Measurements from ENCODE around the gene RALGAPB.

The RALGAPB gene

GRCh38 chr20:38609815-38610214 is 137.2 kb downstream of the RALGAPB start:
- FAIRE-seq, result no peak
- no peak for TF ChIP-seq POLR2A (IDR thresholded peaks at IDR 0.05; ENCODE audit: low read depth, low read length)
- no peak for TF ChIP-seq POLR2AphosphoS5 (IDR thresholded peaks at IDR 0.05; ENCODE audit: low read depth, low read length)
- TF ChIP-seq TAF1 (IDR thresholded peaks at IDR 0.05; ENCODE audit: borderline replicate concordance, low read depth, low read length), result no peak
- no peak for DNase-seq (ENCODE audit: insufficient read length)

GRCh38 chr20:38610521-38610920 is 137.9 kb downstream of the RALGAPB start:
- DNase-seq (ENCODE audit: insufficient read length) (no peak), FAIRE-seq (no peak)
- TF ChIP-seq TAF1 (IDR thresholded peaks at IDR 0.05; ENCODE audit: borderline replicate concordance, low read depth, low read length) (no peak), POLR2AphosphoS5 (IDR thresholded peaks at IDR 0.05; ENCODE audit: low read depth, low read length) (no peak), POLR2A (IDR thresholded peaks at IDR 0.05; ENCODE audit: low read depth, low read length) (no peak)

GRCh38 chr20:38612751-38613515 is 140.3 kb downstream of the RALGAPB start:
- FAIRE-seq (no peak), DNase-seq (ENCODE audit: insufficient read length) (no peak)
- TF ChIP-seq TAF1 (IDR thresholded peaks at IDR 0.05; ENCODE audit: borderline replicate concordance, low read depth, low read length) (no peak), POLR2AphosphoS5 (IDR thresholded peaks at IDR 0.05; ENCODE audit: low read depth, low read length) (no peak), POLR2A (IDR thresholded peaks at IDR 0.05; ENCODE audit: low read depth, low read length) (no peak)

- TF ChIP-seq TAF1 (IDR thresholded peaks at IDR 0.05; ENCODE audit: borderline replicate concordance, low read depth, low read length) (no peak), POLR2AphosphoS5 (IDR thresholded peaks at IDR 0.05; ENCODE audit: low read depth, low read length) (no peak), POLR2A (IDR thresholded peaks at IDR 0.05; ENCODE audit: low read depth, low read length) (no peak)
- DNase-seq (ENCODE audit: insufficient read length), result no peak
- FAIRE-seq, result no peak
Measured at GRCh38 chr20:38615283-38615682, 142.6 kb downstream of the RALGAPB start.

- DNase-seq (ENCODE audit: insufficient read length) (no peak), FAIRE-seq (no peak)
- TF ChIP-seq TAF1 (IDR thresholded peaks at IDR 0.05; ENCODE audit: borderline replicate concordance, low read depth, low read length) (no peak), POLR2A (IDR thresholded peaks at IDR 0.05; ENCODE audit: low read depth, low read length) (no peak), POLR2AphosphoS5 (IDR thresholded peaks at IDR 0.05; ENCODE audit: low read depth, low read length) (no peak)
Measured at GRCh38 chr20:38616457-38616856, 143.8 kb downstream of the RALGAPB start.

GRCh38 chr20:38617011-38617829 is 144.6 kb downstream of the RALGAPB start:
- FAIRE-seq (no peak), DNase-seq (ENCODE audit: insufficient read length) (no peak)
- TF ChIP-seq POLR2A (IDR thresholded peaks at IDR 0.05; ENCODE audit: low read depth, low read length) (no peak), TAF1 (IDR thresholded peaks at IDR 0.05; ENCODE audit: borderline replicate concordance, low read depth, low read length) (no peak)

GRCh38 chr20:38617830-38618196 is 145.2 kb downstream of the RALGAPB start:
- TF ChIP-seq TAF1 (IDR thresholded peaks at IDR 0.05; ENCODE audit: borderline replicate concordance, low read depth, low read length) (no peak), POLR2A (IDR thresholded peaks at IDR 0.05; ENCODE audit: low read depth, low read length) (no peak), POLR2AphosphoS5 (IDR thresholded peaks at IDR 0.05; ENCODE audit: low read depth, low read length) (no peak)
- FAIRE-seq (no peak), DNase-seq (ENCODE audit: insufficient read length) (no peak)

- no peak for TF ChIP-seq POLR2AphosphoS5 (IDR thresholded peaks at IDR 0.05; ENCODE audit: low read depth, low read length)
- TF ChIP-seq TAF1 (IDR thresholded peaks at IDR 0.05; ENCODE audit: borderline replicate concordance, low read depth, low read length), result no peak
- TF ChIP-seq POLR2A (IDR thresholded peaks at IDR 0.05; ENCODE audit: low read depth, low read length), result no peak
- FAIRE-seq, result no peak
- no peak for DNase-seq (ENCODE audit: insufficient read length)
Measured at GRCh38 chr20:38620441-38620840, 147.8 kb downstream of the RALGAPB start.

GRCh38 chr20:38623061-38623460 is 150.4 kb downstream of the RALGAPB start:
- FAIRE-seq, result no peak
- no peak for TF ChIP-seq TAF1 (IDR thresholded peaks at IDR 0.05; ENCODE audit: borderline replicate concordance, low read depth, low read length)
- no peak for TF ChIP-seq POLR2A (IDR thresholded peaks at IDR 0.05; ENCODE audit: low read depth, low read length)
- no peak for TF ChIP-seq POLR2AphosphoS5 (IDR thresholded peaks at IDR 0.05; ENCODE audit: low read depth, low read length)

GRCh38 chr20:38624084-38624483 is 151.4 kb downstream of the RALGAPB start:
- TF ChIP-seq POLR2AphosphoS5 (IDR thresholded peaks at IDR 0.05; ENCODE audit: low read depth, low read length) (no peak), POLR2A (IDR thresholded peaks at IDR 0.05; ENCODE audit: low read depth, low read length) (no peak), TAF1 (IDR thresholded peaks at IDR 0.05; ENCODE audit: borderline replicate concordance, low read depth, low read length) (no peak)
- DNase-seq (ENCODE audit: insufficient read length) (no peak), FAIRE-seq (no peak)

More at GRCh38 chr20:38623061-38623460, 150.4 kb downstream of the RALGAPB start:
- DNase-seq (ENCODE audit: insufficient read length), result no peak

GRCh38 chr20:38625896-38626295 is 153.3 kb downstream of the RALGAPB start:
- TF ChIP-seq POLR2A (IDR thresholded peaks at IDR 0.05; ENCODE audit: low read depth, low read length), result no peak
- no peak for TF ChIP-seq POLR2AphosphoS5 (IDR thresholded peaks at IDR 0.05; ENCODE audit: low read depth, low read length)
- no peak for TF ChIP-seq TAF1 (IDR thresholded peaks at IDR 0.05; ENCODE audit: borderline replicate concordance, low read depth, low read length)
- DNase-seq (ENCODE audit: insufficient read length) (no peak), FAIRE-seq (no peak)
